ENCODE results near the gene LSAMP.

The LSAMP gene

GRCh38 chr3:116445311-116445841, at the start of gene LSAMP:
LSAMP (minus strand) TSS chr3:116445487.
- Histone ChIP-seq H3K9me3 (no peaks in the 10 kb centered on the region), H3K27ac (no peak within 1 kb of the TSS), H3K27me3 (peaks cover 19% of the 10 kb centered on the region), H3K36me3 (no peaks in the 10 kb centered on the region), H3K4me1 (ENCODE audit: control insufficient read depth in 1 of 2, insufficient read depth in 1 of 2, low read depth in 1 of 2, low read length in 1 of 2) (no peaks in the 10 kb centered on the region), H3K4me3 (ENCODE audit: low read depth in 1 of 2, low read length in 1 of 2) (no peak within 1 kb of the TSS)
- TF ChIP-seq CTCF (IDR thresholded peaks at IDR 0.05), result no peak

GRCh38 chr3:116492379-116492778, 47.1 kb upstream of the LSAMP start:
- Histone ChIP-seq H3K4me1 (ENCODE audit: control insufficient read depth in 1 of 2, insufficient read depth in 1 of 2, low read depth in 1 of 2, low read length in 1 of 2) (no peaks in the 10 kb centered on the region), H3K4me3 (ENCODE audit: low read depth in 1 of 2, low read length in 1 of 2) (no peak overlapping the region), H3K27me3 (no peaks in the 10 kb centered on the region), H3K36me3 (no peaks in the 10 kb centered on the region), H3K27ac (no peak overlapping the region), H3K9me3 (no peaks in the 10 kb centered on the region)
- TF ChIP-seq CTCF (IDR thresholded peaks at IDR 0.05), result no peak

GRCh38 chr3:116483135-116483534, 37.8 kb upstream of the LSAMP start:
- Histone ChIP-seq H3K36me3 (no peaks in the 10 kb centered on the region), H3K4me1 (ENCODE audit: control insufficient read depth in 1 of 2, insufficient read depth in 1 of 2, low read depth in 1 of 2, low read length in 1 of 2) (no peaks in the 10 kb centered on the region), H3K9me3 (no peaks in the 10 kb centered on the region), H3K27ac (no peak overlapping the region), H3K27me3 (no peaks in the 10 kb centered on the region), H3K4me3 (ENCODE audit: low read depth in 1 of 2, low read length in 1 of 2) (no peak overlapping the region)
- TF ChIP-seq CTCF (IDR thresholded peaks at IDR 0.05), result no peak

- H3K27me3 ChIP-seq, result no peaks in the 10 kb centered on the region
- TF ChIP-seq CTCF (IDR thresholded peaks at IDR 0.05), result no peak
- no peaks in the 10 kb centered on the region for H3K4me1 ChIP-seq (ENCODE audit: control insufficient read depth in 1 of 2, insufficient read depth in 1 of 2, low read depth in 1 of 2, low read length in 1 of 2)
- H3K27ac ChIP-seq, result no peak overlapping the region
- no peaks in the 10 kb centered on the region for H3K36me3 ChIP-seq
- H3K9me3 ChIP-seq, result no peaks in the 10 kb centered on the region
- no peak overlapping the region for H3K4me3 ChIP-seq (ENCODE audit: low read depth in 1 of 2, low read length in 1 of 2)
Observed at GRCh38 chr3:116476691-116477090, 31.4 kb upstream of the LSAMP start.

- Histone ChIP-seq H3K36me3 (no peaks in the 10 kb centered on the region), H3K4me3 (ENCODE audit: low read depth in 1 of 2, low read length in 1 of 2) (no peak overlapping the region), H3K4me1 (ENCODE audit: control insufficient read depth in 1 of 2, insufficient read depth in 1 of 2, low read depth in 1 of 2, low read length in 1 of 2) (no peaks in the 10 kb centered on the region), H3K27me3 (no peaks in the 10 kb centered on the region), H3K9me3 (no peaks in the 10 kb centered on the region), H3K27ac (no peak overlapping the region)
- no peak for TF ChIP-seq CTCF (IDR thresholded peaks at IDR 0.05)
Observed at GRCh38 chr3:116474801-116475200, 29.5 kb upstream of the LSAMP start.
